ENCODE data around the gene ANXA8. TPM values are rescaled to one million over a fixed set of nuclear protein-coding genes. Genes with fewer than 3 reads are reported as not detected.
"Not testable (repeated sequence)": the region's sequence is repeated elsewhere in the genome, so short reads cannot be mapped to it uniquely, and the experiment has no call there.

Gene ANXA8
- total RNA-seq, 1 experiment from 2014 or later, result 0.22 TPM

DNA sequence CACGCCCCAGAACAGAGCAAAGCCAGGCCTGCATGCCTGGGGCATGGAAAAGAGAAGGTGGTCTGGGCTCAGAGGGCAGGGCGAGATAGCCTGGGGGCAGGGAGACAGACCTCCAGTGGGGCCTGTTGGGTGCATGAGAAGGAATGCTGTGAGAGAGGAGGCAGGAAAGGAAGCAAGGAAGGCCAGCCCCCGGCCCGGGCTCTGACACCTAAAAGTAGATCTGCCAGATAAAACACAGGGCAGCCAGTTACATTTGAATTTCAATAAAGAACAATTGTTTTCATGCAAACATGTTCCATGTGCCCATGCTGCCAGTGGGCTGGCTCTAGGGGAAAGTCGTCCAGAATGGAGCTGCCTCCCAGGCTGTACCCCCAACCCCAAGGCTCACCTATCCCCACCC lies 5.8 kb downstream of the ANXA8 start:
- not testable (repeated sequence) for H4K91ac ChIP-seq (ENCODE audit: insufficient read length, low read depth, low read length); H3K27me3 ChIP-seq (ENCODE audit: insufficient read depth, low read length); H4K20me1 ChIP-seq (ENCODE audit: control insufficient read depth, insufficient read depth, insufficient read length); H4K8ac ChIP-seq (replicated peaks; ENCODE audit: insufficient read length, low read depth, low read length); H3K18ac ChIP-seq (ENCODE audit: insufficient read length, low read depth, low read length); H3K27ac ChIP-seq (ENCODE audit: insufficient read length, low read depth, low read length); H3K9me3 ChIP-seq (ENCODE audit: control insufficient read depth, low read depth, low read length); H2BK5ac ChIP-seq (ENCODE audit: insufficient read length, low read length); H3K9ac ChIP-seq (ENCODE audit: extremely low read depth, insufficient read length, low read length); H3K23ac ChIP-seq (ENCODE audit: insufficient read length, low read depth, low read length); H3K27me3 Mint-ChIP-seq (ENCODE audit: low read depth); H3K14ac ChIP-seq (ENCODE audit: insufficient read depth, low read length); H3K4me2 ChIP-seq (ENCODE audit: insufficient read depth, insufficient read length, low read length); H2BK15ac ChIP-seq (ENCODE audit: low read depth, low read length); H2BK20ac ChIP-seq (ENCODE audit: low read depth, low read length, poor library complexity, severe bottlenecking); H2BK12ac ChIP-seq (ENCODE audit: insufficient read length, low read depth, low read length); H2AFZ ChIP-seq (ENCODE audit: low read length); H3K56ac ChIP-seq (ENCODE audit: insufficient read length, low read depth, low read length); H3K4me1 ChIP-seq (ENCODE audit: insufficient read depth, low read length); H3K4me1 Mint-ChIP-seq; H2AK5ac ChIP-seq (ENCODE audit: insufficient read length, low read length); H3K23me2 ChIP-seq (ENCODE audit: insufficient read length, low read depth, low read length, poor library complexity, severe bottlenecking); H3K4me3 Mint-ChIP-seq; H3K4ac ChIP-seq (ENCODE audit: low read depth, low read length); H3K27ac Mint-ChIP-seq; H2BK120ac ChIP-seq (ENCODE audit: low read depth, low read length, poor library complexity, severe bottlenecking); H3K79me1 ChIP-seq (ENCODE audit: insufficient read depth, low read depth, low read length, poor library complexity, severe bottlenecking); H4K5ac ChIP-seq (ENCODE audit: insufficient read length, low read depth, low read length); H3T11ph ChIP-seq (ENCODE audit: low read length); H3K36me3 Mint-ChIP-seq (ENCODE audit: insufficient read depth in 1 of 3, low read depth in 3 of 3); H3K9me3 Mint-ChIP-seq; H3K79me2 ChIP-seq (ENCODE audit: insufficient read depth, low read length)
- WGBS (ENCODE audit: extremely low coverage, insufficient read length, low lambda C conversion rate), result no CpG with 5 or more reads among the region's 5 CpGs
- peak; percentile 15 for DNase-seq

DNA sequence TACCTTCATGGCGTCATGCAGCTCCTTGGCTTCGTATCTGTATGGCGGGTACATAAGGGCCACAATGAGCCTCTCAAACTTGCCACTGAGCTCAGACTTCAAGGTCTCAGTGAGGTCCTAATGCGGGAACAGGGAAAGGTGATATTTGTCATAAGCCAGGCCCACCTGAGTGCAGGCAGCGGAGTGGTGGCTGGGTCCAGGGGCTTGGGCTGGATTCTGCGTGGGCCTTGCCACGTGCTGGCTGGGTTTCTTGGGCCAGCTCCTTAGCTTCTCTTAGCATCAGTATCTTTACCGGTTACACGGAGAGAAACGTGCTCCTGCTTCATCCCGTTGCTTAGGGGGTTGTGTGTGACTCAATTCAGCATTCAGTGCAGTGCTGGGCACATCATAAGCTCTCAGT lies 6.8 kb downstream of the ANXA8 start:
- not testable (repeated sequence) for H3K27me3 Mint-ChIP-seq (ENCODE audit: low read depth); H3K23me2 ChIP-seq (ENCODE audit: insufficient read length, low read depth, low read length, poor library complexity, severe bottlenecking); H3K4me3 Mint-ChIP-seq; H3K27ac ChIP-seq (ENCODE audit: insufficient read length, low read depth, low read length); H3K79me2 ChIP-seq (ENCODE audit: insufficient read depth, low read length); H3K18ac ChIP-seq (ENCODE audit: insufficient read length, low read depth, low read length); H2BK5ac ChIP-seq (ENCODE audit: insufficient read length, low read length); H2BK12ac ChIP-seq (ENCODE audit: insufficient read length, low read depth, low read length); H2BK15ac ChIP-seq (ENCODE audit: low read depth, low read length); H4K5ac ChIP-seq (ENCODE audit: insufficient read length, low read depth, low read length); H3T11ph ChIP-seq (ENCODE audit: low read length); H2BK20ac ChIP-seq (ENCODE audit: low read depth, low read length, poor library complexity, severe bottlenecking); H3K27me3 ChIP-seq (ENCODE audit: insufficient read depth, low read length); H3K4ac ChIP-seq (ENCODE audit: low read depth, low read length); H3K9me3 Mint-ChIP-seq; H3K4me1 Mint-ChIP-seq; DNase-seq; H3K9ac ChIP-seq (ENCODE audit: extremely low read depth, insufficient read length, low read length); H3K36me3 Mint-ChIP-seq (ENCODE audit: insufficient read depth in 1 of 3, low read depth in 3 of 3); H4K8ac ChIP-seq (replicated peaks; ENCODE audit: insufficient read length, low read depth, low read length); H3K79me1 ChIP-seq (ENCODE audit: insufficient read depth, low read depth, low read length, poor library complexity, severe bottlenecking); H3K56ac ChIP-seq (ENCODE audit: insufficient read length, low read depth, low read length); H2AK5ac ChIP-seq (ENCODE audit: insufficient read length, low read length); H4K20me1 ChIP-seq (ENCODE audit: control insufficient read depth, insufficient read depth, insufficient read length); H3K4me2 ChIP-seq (ENCODE audit: insufficient read depth, insufficient read length, low read length); H3K14ac ChIP-seq (ENCODE audit: insufficient read depth, low read length); H3K9me3 ChIP-seq (ENCODE audit: control insufficient read depth, low read depth, low read length); H3K27ac Mint-ChIP-seq; H2AFZ ChIP-seq (ENCODE audit: low read length); H4K91ac ChIP-seq (ENCODE audit: insufficient read length, low read depth, low read length); H2BK120ac ChIP-seq (ENCODE audit: low read depth, low read length, poor library complexity, severe bottlenecking); H3K23ac ChIP-seq (ENCODE audit: insufficient read length, low read depth, low read length); H3K4me1 ChIP-seq (ENCODE audit: insufficient read depth, low read length)
- no CpG with 5 or more reads among the region's 11 CpGs for WGBS (ENCODE audit: extremely low coverage, insufficient read length, low lambda C conversion rate)
